Stimulated activated CD8-positive, alpha-beta memory T cell treated with anti-CD3 and anti-CD28 coated beads, Interleukin-7, amount 100 ng/mL, for 1 hour (primary cell): ENCODE data around the gene UBR3.
"Not testable (repeated sequence)": the region's sequence is repeated elsewhere in the genome, so short reads cannot be mapped to it uniquely, and the experiment has no call there.

ENCODE experiments used
- DNase-seq, 2 donors: peaks; one replicate each; pipeline ENCODE4 v3.0.0-alpha.2; 2020; ENCODE audit warnings: low read depth in 2 of 2

Gene UBR3, protein sequence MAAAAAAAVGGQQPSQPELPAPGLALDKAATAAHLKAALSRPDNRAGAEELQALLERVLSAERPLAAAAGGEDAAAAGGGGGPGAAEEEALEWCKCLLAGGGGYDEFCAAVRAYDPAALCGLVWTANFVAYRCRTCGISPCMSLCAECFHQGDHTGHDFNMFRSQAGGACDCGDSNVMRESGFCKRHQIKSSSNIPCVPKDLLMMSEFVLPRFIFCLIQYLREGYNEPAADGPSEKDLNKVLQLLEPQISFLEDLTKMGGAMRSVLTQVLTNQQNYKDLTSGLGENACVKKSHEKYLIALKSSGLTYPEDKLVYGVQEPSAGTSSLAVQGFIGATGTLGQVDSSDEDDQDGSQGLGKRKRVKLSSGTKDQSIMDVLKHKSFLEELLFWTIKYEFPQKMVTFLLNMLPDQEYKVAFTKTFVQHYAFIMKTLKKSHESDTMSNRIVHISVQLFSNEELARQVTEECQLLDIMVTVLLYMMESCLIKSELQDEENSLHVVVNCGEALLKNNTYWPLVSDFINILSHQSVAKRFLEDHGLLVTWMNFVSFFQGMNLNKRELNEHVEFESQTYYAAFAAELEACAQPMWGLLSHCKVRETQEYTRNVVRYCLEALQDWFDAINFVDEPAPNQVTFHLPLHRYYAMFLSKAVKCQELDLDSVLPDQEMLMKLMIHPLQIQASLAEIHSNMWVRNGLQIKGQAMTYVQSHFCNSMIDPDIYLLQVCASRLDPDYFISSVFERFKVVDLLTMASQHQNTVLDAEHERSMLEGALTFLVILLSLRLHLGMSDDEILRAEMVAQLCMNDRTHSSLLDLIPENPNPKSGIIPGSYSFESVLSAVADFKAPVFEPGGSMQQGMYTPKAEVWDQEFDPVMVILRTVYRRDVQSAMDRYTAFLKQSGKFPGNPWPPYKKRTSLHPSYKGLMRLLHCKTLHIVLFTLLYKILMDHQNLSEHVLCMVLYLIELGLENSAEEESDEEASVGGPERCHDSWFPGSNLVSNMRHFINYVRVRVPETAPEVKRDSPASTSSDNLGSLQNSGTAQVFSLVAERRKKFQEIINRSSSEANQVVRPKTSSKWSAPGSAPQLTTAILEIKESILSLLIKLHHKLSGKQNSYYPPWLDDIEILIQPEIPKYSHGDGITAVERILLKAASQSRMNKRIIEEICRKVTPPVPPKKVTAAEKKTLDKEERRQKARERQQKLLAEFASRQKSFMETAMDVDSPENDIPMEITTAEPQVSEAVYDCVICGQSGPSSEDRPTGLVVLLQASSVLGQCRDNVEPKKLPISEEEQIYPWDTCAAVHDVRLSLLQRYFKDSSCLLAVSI (N-terminal part only)

DNA sequence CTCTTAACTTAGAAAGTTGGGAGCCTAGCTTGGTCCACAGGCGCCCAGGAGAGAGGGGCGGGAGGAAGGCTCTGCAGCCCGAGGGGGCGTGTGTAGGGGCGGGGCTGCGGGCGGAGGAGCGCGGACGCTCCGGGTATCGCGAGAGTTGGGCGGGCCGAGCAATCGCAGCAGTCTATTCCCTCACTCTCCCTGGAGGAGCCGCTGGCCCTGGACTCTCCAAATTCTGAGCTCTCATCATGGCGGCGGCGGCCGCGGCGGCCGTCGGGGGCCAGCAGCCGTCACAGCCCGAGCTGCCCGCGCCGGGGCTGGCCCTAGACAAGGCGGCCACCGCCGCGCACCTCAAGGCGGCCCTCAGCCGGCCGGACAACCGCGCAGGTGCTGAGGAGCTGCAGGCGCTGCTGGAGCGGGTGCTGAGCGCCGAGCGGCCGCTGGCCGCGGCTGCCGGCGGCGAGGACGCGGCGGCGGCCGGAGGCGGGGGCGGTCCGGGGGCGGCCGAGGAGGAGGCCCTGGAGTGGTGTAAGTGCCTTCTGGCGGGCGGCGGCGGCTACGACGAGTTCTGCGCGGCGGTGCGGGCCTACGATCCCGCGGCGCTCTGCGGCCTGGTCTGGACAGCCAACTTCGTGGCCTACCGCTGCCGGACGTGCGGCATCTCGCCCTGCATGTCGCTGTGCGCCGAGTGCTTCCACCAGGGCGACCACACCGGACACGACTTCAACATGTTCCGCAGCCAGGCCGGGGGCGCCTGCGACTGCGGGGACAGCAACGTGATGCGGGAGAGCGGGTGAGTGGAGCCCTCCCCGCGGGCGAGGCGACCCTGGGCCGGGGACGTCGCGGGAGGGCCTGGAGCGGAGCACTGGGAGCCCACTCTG is at the start of gene UBR3:
Gene UBR3 (plus strand): TSS at position 183 of the 869 bp plus-strand sequence. CDS start 54 bp downstream, at position 237.
- DNase-seq, result peak; percentile 80 to 82

DNA sequence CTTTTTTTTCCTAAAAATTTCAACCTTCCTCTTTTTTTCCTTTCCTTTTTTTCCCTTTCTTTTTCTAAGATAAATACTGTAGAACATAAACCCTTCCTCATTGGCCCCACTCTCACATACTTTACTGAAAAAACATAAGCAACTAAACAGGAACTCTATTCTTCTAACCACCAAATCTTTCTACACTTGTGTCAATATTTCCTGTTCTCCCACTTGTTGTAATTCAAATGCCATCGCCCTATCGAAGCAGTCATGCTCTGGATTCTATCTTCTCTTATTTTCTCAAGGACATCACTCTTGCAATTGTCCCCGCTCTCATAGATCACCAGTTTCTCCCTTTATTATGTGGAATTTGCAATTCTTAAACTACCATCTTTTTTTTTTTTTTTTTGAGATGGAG is 48.8 kb upstream of the UBR3 start:
- DNase-seq, result no peak

DNA sequence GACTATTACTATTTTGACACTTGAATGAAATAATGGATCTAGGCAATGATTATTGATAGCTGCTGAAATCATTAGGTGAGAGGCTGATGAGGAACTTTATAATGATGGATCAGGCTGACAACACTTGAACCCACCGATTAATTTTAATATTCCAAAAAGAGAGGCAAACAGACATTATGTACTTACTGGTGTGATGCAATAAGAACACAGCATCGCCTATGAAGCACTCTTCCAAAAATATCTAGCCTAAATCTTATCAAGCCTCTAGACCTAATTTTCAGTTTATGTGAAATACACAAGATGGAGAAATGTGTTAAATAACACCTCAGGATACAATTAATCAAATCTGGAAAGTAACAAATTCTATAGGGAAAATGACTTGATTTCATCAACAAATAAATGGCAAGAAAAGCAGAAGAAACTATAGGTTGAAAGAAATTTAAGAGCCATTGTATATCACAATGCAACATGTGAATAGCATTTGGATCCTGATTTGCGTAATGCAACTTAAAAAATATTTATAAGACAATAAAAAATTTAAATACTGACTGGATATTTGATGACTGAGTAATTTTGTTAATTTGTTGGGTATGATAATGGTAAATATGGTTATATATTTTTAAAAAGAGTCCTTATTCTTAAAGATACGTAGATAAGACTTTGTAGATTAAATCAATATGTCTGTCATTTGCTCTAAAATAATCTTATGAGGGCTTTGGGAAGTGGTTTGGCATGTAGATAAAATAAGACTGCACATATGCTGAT is 45.8 kb upstream of the UBR3 start:
- no peak for DNase-seq

DNA sequence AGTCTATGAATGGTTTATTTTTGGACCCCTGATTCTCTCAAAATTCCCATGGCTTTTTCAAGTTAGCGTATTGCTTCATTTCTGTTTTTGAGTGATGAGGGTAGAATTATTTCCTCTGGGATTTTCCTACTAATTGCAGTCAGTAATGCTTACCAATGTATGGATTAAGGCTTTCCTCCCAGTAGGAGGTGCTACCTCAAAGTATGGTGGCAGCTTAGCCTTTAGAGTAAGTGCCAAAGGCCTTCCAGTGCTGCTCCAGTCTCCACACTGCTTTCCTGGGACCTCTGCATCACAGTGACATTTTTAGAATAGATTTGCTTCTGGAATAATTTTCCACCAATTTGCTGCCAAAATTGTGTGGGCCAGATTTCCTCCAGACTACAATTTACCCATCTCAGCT is 44.7 kb upstream of the UBR3 start:
- no peak for DNase-seq

DNA sequence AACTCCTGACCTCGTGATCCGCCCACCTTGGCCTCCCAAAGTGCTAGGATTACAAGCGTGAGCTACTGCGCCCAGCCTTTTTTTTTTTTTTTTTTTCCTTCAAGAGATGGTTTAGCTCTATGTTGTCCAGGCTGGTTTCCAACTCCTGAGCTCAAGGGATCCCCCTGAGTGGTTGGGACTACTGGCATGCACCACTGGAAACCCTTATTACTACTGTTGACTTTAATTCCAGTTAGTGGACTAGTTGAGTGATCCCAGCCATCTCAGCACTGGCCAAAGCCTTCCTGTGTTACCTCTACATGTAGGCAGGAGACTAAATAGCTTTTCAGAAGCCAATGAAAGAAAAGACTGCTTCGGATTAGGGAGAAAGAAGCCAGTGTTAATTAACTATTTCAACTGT is 36.7 kb upstream of the UBR3 start:
- no peak for DNase-seq

DNA sequence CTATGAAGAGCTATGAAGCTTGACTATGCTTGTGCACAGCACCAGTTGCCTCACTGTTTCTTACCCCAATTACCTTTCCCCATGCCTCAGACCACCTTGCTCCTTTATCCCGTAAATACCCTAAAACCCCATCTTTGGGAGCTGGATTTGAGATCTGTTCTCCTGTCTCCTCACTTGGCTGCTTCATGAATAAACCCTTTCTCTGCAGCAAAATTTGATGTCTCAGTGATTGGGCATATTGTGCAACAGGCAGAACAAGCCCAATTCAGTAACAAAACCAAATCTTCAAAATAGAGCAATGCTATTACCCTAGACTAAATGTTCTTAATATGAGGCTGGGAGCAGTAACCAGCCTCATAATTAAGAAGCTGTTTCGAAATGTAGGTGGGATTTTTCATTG is 32.1 kb upstream of the UBR3 start:
- DNase-seq, result no peak

DNA sequence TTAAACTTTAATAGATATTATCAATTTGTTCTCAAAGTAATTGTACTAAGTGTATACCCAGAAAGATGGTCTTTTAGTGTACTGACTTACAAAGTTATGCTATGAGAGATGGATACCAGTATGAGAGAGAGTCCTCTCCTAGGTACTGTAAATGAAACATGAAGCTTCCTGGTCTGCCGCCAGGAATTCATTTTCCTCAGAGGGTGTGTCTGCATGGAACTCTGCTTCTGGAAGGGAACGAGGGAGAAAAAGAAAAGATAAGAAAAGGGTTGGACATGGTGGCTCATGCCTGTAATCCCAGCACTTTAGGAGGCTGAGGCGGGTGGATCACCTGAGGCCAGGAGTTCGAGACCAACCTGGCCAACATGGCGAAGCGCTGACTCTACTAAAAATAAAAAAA is 30.8 kb upstream of the UBR3 start:
- no peak for DNase-seq

DNA sequence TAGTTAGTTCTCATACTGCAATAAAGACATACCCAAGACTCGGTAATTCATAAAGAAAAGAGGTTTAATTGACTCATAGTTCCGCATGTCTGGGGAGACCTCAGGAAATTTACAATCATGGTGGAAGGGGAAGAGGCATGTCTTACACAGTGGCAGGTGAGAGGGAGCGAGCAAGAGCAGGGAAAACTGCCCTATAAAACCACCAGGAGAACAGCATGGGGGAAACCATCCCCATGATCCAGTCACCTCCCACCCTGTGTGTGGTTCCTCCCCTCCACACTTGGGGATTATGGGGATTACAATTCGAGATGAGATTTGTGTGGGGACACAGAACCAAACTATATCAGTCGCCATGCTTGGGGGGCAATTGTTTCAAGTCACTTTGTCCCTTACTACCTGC is 29.7 kb upstream of the UBR3 start:
- DNase-seq, result no peak

DNA sequence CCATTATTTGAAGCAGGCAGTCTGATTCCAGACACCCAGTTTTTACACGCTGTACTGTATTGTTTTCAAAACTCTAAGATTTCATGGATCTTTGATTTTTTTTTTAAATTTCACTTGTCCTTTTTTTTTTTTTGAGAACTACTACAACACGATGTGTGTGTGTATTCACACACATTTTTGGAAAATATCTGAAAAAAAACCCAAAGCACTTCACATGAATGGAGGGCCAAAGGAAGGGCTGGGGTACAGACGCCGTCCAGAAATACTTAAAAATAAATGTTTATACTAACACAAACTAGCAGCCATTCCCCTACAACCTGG is 28.9 kb upstream of the UBR3 start:
- DNase-seq, result no peak

DNA sequence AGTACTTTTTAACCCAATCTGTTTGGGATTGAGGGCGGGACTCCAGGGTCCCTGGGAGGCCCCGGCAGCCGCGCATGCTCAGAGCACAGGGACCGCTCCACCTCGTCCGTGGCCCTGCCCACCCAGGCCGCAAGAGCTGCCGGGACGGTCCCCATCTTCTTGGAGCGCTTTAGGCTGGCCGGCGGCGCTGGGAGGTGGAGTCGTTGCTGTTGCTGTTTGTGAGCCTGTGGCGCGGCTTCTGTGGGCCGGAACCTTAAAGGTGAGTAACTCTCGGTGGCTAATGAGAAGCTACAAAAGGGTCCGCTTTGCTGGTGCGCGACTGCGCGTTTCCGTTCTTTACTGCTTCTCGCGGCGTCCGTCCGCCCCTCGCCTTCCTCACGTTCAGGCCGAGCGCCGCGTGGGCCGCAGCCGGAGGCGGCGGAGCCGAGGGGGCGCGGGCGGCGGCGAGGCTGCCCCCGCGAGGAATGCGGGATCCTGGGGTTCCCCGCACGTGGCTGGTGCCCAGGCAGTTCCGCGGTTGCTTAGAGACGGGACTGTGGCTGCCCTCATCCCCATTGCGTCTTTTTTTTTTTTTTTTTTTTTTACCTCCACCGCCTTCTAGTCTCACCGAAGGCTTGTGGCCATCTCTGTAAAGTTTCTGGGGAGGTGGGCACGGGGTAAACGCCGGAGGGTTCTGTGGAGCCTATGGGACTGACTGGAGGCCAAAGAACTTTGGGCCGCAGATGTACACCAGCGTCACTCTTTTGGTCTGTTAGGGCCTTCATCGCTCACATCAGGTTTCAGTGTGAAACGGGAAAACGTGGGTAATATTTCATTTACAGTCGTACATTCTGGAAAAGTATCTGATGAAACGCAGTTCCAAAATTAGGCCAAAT is 28.3 kb upstream of the UBR3 start, which contains the start of gene SSB:
Gene SSB (plus strand): TSS at position 154 of the 875 bp plus-strand sequence. CDS start 2,090 bp downstream, outside the sequence.
- DNase-seq, result peak; percentile 84 to 85

DNA sequence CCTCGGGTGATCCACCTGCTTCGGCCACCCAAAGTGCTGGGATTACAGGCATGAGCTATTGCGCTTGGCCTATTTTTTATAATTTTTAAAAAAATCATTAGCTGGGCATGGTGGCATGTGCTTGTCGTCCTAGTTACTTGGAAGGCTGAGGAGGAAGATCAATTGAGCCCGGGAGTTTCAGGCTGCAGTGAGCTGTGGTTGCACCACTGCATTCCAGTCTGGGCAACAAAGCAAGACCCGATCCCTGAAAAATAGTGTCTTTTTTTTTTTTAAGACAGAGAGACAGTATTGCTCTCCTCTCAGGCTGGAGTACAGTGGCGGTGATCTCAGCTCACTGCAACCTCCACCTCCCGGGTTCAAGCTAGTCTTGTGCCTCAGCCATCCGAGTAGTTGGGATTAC is 23.8 kb upstream of the UBR3 start:
- no peak for DNase-seq

DNA sequence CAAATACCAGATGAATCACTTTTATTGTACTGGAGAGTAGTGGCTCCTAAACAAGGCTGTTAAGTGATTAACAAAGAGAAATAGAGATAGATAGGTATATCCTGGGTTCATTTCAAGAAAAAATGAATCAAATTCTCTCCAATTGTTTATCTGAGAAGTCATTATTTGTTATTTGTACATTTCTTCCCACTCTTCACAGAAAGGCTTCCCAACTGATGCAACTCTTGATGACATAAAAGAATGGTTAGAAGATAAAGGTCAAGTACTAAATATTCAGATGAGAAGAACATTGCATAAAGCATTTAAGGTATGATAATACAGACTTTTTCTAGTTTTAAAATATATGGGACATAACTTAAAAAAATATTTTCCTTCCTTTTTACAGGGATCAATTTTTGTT is 20.7 kb upstream of the UBR3 start:
- DNase-seq, result no peak

DNA sequence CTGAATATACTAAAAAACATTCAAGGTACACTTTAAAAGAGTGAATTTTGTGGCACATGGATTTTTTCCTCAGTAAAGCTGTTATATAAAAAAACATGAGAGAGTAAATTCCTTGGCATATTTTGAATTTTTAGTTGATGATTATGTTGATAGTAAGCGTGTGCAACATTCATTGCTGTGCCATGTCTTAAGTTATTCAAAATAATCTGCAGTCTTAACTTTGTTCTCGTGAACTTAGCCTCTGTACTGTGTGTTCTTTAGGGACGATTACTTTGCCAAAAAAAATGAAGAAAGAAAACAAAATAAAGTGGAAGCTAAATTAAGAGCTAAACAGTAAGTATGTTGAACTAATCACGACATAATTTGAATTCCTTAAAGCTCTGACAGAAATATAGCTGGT is 19.0 kb upstream of the UBR3 start:
- DNase-seq, result no peak

DNA sequence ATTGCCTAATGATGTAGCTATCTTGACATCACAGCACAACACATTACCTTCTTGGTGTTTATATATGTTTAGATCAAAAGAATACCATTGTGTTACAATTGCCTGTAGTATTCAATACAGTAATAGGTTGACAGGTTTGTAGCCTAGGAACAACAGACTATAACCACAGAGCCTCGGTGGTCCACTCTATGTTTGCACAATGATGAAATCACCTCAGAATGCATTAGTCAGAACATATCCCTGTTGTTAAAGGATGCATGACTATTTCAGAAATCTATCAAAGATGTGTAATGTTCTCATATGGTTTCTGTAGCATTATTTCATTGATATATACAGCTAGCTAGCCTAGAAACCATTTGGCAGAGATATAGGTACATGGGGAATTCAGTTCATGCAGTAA is 11.4 kb upstream of the UBR3 start:
- DNase-seq, result no peak

DNA sequence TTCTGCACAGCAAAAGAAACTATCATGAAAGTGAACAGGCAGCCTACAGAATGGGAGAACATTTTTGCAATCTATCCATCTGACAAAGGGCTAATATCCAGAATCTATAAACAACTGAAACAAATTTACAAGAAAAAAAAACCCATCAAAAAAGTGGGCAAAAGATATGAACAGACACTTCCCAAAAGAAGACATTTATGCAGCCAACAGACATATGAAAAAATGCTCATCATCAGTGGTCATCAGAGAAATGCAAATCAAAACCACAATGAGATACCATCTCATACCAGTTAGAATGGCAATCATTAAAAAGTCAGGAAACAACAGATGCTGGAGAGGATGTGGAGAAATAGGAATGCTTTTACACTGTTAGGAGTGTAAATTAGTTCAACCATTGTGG is 10.3 kb upstream of the UBR3 start:
- DNase-seq, result not testable (repeated sequence)

DNA sequence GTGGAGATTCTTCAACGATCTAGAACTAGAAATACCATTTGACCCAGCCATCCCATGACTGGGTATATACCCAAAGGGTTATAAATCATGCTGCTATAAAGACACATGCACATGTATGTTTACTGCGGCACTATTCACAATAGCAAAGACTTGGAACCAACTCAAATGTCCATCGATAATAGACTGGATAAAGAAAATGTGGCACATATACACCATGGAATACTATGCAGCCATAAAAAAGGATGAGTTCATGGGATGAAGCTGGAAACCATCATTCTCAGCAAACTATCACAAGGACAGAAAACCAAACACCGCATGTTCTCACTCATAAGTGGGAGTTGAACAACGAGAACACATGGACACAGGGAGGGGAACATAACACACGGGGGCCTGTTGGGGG is 9.9 kb upstream of the UBR3 start:
- DNase-seq, result not testable (repeated sequence)

DNA sequence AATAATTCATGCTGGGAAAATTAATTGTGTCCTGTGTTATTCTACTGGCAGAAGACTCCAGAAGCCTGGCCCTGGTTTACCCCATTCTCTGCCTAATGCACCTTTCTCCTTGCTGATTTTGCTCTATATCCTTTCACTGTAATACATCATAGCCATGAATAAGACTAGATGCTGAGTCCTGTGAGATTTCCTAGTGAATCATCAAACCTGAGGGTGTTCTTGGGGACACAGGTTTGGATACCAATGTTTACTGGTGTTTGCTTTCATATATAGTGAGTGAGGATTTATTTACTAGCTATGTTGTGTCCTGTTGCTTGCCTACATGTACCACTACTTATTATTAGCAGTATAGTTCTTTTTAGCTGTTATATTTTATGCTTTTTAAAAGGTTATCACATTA is 9.0 kb upstream of the UBR3 start:
- no peak for DNase-seq

DNA sequence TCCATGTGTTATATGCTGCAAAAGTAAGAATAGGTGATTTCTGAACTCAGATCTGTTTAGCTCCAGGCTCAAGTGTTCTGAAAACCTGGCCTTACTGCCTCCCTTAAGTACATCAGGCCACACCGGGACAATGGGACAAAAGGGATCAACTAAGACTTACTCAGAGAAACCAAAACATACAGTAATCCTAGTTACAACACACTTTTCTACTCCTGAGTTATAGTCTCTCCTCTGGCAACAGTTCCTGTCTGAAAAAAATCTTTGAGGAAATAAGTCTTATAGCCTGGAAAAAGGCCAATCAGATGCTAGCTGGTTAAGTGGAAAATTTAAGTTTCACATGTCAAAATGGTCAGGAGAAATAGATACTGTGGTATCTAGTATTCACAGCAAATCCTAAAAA is 8.1 kb upstream of the UBR3 start:
- no peak for DNase-seq

DNA sequence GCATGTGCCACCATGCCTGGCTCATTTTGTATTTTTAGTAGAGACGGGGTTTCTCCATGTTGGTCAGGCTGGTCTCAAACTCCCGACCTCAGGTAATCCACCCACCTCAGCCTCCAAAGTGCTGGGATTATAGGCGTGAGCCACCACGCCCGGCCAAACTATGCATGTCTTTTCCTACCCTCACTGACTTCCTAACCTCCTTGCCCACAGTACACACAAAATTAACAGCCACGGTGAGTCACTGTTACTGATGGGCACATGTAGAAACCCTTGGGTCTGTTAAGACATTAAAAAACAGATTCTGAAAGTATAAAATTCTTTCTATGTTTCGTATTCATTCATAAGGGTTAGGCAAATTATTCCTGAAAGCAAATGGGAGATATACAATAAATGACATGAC is 7.2 kb upstream of the UBR3 start:
- not testable (repeated sequence) for DNase-seq
